Stimulated activated CD4-positive, alpha-beta T cell treated with anti-CD3 and anti-CD28 coated beads, Interleukin-4, amount 100 ng/mL, for 24 hours (primary cell): ENCODE results near the gene MARCKSL1.
A peak's percentile ranks its signal among the peaks of the same experiment; 100 is the strongest.
"Not testable (repeated sequence)": the region's sequence is repeated elsewhere in the genome, so short reads cannot be mapped to it uniquely, and the experiment has no call there.

Source experiments
- DNase-seq: peaks from one replicate; pipeline ENCODE4 v3.0.0-alpha.2; 2020

Gene MARCKSL1

DNA sequence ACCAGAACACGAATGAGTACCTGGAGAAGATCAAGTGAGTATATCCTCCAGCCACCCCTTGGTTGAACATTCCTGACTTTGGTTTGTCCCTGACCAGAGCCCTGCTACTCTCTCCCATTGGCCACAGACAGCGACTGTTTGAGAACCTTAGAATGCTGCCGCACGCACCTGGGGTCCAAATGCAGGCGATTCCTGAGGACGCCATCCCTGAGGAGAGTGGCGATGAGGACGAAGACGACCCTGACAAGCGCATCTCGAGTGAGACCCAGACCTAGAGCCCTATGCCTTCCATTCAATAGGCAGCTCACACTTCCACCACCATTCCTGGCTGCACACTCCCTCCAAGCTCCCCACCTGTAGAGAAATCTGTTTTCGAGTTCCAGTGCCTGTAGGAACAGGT is 4.5 kb downstream of the MARCKSL1 start:
- DNase-seq: no peak

DNA sequence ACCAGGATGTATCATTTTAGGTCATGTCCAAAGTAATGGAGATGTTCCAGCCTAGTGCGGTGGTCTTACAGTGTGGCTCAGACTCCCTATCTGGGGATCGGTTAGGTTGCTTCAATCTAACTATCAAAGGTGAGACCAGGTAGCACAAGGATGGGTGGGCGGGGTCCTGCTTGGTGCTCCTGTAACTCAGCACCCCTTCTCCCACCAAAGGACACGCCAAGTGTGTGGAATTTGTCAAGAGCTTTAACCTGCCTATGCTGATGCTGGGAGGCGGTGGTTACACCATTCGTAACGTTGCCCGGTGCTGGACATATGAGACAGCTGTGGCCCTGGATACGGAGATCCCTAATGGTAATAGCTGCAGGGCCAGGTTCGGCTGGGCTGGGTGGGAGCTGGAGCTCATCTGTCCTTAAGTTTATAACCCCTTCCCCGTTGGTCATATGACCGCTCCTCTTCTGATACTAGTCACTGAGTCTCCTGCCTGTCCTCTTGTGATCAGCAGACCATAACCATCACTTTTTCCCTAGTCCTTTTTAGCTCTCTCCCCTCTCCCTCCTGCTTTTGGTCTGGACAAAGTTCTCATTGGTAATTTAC is 5.4 kb downstream of the MARCKSL1 start:
- no peak for DNase-seq

DNA sequence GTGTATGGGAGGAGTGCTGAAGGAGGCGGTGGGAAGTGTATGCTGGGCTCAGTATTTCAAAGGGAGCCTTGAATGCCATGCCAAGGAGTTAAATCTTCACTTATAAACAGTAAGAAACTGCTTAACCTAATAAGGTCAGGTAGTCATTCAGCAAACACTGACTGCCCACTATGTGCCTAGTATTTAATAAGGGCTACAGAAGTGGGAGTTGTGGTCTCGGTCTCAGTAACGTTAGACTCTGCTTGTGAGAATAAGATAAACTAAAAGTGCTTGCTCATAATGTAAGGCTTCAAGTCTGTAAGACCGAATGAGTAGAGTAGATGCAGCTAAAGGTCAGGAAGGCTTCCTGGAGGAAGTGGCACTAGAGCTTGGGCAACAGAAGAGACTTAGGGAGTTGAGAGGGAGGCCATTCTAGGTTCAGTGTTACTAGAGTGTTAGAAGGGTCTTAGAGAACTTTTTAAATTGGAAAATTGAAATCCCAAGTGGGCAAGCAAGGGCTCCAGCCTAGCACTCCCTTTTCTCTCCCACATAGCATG is 6.0 kb downstream of the MARCKSL1 start:
- DNase-seq: no peak

- no peak for DNase-seq
These were observed 8.8 kb downstream of the MARCKSL1 start for GRCh38 chr1:32327204-32327603.

DNA sequence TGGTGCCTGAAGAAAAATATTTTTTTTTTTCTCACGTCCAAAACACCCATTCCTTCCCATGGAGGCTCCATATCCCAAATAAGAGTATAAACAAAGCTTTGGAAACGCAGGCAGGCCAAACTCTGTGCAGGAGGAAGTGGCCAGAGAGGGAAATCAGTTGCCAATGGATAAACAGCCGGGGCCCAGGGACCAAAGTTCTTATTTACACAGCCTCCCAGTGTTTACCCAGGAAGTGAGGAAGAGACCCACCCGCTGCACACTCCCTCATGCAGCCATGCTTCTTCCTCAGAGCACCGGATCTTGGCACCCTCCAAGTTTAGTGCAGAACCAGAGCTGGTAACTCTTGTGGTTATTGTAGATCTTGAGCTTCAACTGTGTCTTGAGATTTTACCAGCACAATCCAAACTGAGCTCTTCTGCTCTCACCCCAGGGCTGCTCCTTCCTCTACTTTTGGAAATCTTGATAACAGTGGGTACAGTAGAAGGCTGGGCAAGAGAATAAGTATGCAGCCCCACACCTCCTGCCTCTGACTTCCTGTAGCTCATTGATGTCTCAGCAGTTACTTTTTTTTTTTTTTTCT is 14.2 kb downstream of the MARCKSL1 start:
- DNase-seq: peak; percentile 18

GRCh38 chr1:32318127-32318869 is 17.7 kb downstream of the MARCKSL1 start:
- DNase-seq: no peak

DNA sequence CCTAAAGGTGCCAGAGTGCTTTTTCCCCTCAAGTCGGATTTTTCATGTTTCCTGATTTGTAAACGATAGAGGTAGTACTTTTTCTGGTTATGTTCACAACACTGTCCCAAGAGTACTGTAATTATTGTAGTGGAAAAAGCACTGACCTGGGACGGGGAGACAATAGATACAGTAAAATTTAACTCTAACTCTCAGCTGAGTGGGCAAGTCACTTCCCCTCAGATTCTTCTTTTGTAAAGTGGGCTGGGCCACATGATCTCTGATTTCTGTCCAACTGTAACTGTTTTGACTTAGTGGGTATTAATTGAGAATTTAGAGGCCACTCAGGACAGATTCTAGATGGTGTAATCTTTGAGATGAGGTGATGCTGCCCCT is 19.1 kb downstream of the MARCKSL1 start:
- DNase-seq: no peak

GRCh38 chr1:32311709-32312393 is 24.2 kb downstream of the MARCKSL1 start:
- no peak for DNase-seq

- no peak for DNase-seq
These were observed 26.1 kb downstream of the MARCKSL1 start for GRCh38 chr1:32309960-32310359.

GRCh38 chr1:32307324-32307723 is 28.7 kb downstream of the MARCKSL1 start:
- DNase-seq: no peak

- DNase-seq: no peak
These were observed 30.7 kb downstream of the MARCKSL1 start for GRCh38 chr1:32305310-32305709.

DNA sequence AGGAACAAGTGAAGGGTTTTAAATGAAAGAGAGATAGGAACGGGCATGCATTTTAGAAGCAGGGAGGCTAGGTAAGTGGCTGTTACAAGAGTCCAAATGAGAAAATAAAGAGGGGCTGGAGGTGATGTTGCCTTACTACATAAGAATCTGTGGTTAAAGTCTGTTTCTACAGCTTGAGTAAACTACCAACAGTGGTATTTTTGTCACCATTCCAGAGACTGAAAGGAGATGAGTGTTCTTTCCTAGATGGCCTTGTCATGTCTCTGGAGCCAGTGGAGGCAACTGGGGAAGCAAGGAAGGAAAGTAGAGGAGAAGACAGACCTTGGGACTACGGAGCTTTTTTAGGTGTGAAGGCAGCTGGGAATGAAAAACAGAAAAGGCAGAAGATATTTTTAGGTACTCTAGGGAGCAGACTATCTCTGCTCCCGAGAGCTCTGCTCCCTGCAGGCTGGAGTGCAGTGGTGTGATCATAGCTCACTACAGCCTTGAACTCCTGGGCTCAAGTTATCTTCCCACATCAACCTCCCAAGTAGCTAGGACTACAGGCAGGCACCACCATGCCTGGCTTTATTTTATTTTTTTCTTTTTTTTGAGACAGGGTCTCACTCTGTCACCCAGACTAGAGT is 31.9 kb downstream of the MARCKSL1 start:
- no peak for DNase-seq

DNA sequence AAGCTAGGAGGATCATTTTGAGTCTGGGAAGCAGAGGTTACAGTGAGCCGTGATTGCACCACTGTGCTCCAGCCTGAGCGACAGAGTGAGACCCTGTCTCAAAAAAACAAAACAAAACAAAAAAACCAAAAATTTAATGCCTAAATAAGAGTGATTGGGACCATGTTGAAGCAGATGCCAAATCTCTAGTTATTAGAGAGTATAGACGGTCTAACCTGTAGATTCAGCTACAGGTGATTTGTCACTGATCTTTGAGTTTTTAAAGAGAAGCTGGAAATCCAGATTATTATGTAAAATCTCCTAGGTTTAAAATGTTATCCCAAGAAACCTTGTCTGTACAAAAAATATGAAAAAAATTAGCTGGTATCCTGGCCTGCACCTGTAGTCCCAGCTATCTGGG is 32.7 kb downstream of the MARCKSL1 start:
- no peak for DNase-seq

DNA sequence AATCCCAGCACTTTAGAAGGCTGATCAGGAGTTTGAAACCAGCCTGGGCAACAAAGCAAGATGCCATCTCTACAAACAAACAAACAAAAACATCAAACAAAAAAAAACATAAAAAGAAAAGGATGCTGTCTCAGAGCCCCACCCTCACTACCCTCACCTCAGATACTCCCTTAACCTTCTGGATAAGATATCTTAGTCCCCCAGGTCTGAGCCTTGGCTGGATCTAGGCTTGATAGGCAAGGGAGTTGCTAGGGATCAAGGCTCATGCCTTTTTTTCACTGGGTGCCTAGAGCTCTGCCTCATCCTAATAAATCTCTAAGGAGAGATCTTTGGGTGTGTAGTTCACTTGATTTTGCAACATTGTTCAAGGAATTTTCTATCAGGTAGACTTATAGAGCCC is 36.7 kb downstream of the MARCKSL1 start:
- no peak for DNase-seq

DNA sequence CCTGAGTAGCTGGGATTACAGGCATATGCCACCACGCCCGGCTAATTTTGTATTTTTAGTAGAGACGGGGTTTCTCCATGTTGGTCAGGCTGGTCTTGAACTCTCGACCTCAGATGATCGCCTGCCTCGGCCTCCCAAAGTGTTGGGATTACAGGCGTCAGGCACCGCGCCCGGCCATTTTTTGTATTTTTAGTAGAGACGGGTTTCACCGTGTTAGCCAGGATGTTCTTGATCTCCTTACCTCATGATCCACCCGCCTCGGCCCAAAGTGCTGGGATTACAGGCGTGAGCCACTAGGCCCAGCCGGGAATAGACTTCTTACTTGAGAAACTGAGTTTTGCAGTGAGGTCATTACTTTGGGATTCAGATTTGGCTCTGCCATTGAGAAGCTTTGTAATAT is 37.8 kb downstream of the MARCKSL1 start:
- not testable (repeated sequence) for DNase-seq

GRCh38 chr1:32291708-32292538 is 44.1 kb downstream of the MARCKSL1 start, which contains the start of gene HDAC1:
HDAC1 (plus strand) TSS chr1:32292083; CDS start chr1:32292170, 87 bp downstream.
- peak; percentile 97 for DNase-seq

GRCh38 chr1:32291145-32291707 is 44.8 kb downstream of the MARCKSL1 start:
- DNase-seq: no peak

DNA sequence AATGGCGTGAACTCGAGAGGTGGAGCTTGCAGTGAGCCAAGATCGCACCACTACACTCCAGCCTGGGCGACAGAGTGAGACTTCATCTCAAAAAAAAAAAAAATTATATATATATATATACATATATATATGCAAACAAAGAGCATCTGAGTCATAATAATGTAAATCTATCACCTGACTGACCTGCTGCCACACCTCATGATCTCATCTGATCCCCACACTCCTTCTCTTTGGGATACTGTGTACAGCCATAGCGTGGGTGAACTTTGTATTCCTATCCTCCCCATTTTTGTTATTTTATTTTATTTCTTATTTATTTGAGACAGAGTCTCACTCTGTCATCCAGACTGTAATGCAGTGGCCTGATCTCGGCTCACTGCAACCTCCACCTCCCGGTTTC is 46.8 kb downstream of the MARCKSL1 start:
- DNase-seq: no peak

- no peak for DNase-seq
These were observed 49.3 kb downstream of the MARCKSL1 start for GRCh38 chr1:32286763-32287162.

DNA sequence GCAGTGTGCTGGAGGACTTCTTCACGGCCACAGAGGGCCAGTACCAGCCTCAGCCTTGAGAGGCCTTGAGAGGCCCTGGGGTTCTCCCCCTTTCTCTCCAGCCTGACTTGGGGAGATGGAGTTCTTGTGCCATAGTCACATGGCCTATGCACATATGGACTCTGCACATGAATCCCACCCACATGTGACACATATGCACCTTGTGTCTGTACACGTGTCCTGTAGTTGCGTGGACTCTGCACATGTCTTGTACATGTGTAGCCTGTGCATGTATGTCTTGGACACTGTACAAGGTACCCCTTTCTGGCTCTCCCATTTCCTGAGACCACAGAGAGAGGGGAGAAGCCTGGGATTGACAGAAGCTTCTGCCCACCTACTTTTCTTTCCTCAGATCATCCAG is 50.4 kb downstream of the MARCKSL1 start:
- DNase-seq: no peak

- DNase-seq: not testable (repeated sequence)
These were observed 51.3 kb downstream of the MARCKSL1 start for GRCh38 chr1:32284777-32285176.
